T47D (cell line): Measurements from ENCODE around the gene COL23A1.
A peak's percentile ranks its signal among the peaks of the same experiment; 100 is the strongest.

Source experiments
- DNase-seq, 2 experiments: peaks; one replicate each; pipeline versions ENCODE4 v3.0.0 to v3.0.0-alpha.2; 2011 to 2012; ENCODE audit warnings: low read depth in 1 of 2, low spot score in 1 of 2
- JUND ChIP-seq: IDR thresholded peaks from 2 replicates; pipeline ENCODE4 v1.6.1; 2012; ENCODE audit warnings: low read depth
- in situ Hi-C: cut with HindIII; loops from 2 replicates; pipeline ENCODE4 v1.10.0; 2016; ENCODE audit warnings: low sequenced_read_pairs, low pct_unique_long_range_greater_than_20kb

COL23A1 gene

DNA sequence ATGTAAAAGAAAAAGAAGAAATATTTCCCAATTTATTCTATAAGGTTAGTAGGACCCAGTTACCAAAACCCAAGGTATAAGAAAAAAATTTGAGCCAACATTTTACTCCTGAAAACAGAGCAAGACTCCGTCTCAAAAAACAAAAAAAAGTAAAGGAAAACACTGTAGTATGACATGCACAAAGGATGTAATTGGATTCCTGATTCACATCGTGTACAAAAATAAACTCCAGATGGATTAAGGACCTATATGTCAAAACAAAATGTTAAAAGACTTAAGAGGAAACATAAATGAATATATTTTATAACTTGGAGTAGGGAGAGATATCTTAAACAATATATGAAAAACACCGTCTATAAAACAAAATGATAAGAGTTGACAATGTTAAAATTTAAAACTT, 371.4 kb downstream of the COL23A1 start:
- DNase-seq, result no peak
- in situ Hi-C loops, result no loop called here
- no peak for TF ChIP-seq JUND

DNA sequence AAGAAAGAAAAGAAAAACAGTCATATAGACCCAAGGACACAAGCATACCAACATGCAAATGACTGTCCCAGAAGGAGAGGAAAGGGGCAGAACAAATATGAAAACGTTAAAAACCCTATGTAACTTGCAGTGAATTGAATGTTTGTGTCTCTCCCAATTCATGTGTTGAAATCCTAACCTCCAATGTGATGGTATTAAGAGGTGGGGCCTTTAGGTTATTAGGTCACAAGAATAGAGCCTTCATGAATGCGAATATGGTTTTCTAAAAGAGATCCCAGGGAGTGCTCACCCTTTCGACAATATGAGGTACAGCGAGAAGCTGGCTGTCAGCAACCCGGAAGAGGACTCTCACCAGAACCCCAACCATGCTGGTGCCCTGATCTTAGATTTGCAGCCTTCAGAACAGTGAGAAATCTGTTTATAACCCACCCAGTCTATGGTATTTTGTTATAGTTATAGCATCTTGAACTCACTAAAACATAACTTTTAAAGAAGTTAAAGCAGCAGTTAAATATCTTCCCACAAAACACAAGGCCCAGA, 371.9 kb downstream of the COL23A1 start:
- no peak for DNase-seq
- no peak for TF ChIP-seq JUND
- in situ Hi-C loops, result no loop called here

DNA sequence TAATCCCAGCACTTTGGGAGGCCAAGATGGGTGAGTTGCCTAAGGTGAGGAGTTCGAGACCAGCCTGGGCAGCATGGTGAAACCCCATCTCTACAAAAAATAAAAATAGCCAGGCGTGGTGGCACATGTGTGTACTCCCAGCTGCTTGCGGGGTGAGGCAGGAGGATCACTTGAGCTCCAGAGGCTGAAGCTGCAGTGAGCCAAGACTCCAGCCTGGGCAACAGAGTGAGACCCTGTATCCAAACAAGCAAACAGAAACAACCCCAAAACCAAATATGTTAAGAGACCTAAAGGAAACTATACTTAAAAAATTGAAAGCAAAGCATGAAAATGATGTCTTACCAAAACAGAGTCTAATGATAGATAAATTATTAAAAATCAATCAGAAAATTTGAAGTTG, 373.4 kb downstream of the COL23A1 start:
- DNase-seq, result no peak
- no peak for TF ChIP-seq JUND
- in situ Hi-C loops, result no loop called here

DNA sequence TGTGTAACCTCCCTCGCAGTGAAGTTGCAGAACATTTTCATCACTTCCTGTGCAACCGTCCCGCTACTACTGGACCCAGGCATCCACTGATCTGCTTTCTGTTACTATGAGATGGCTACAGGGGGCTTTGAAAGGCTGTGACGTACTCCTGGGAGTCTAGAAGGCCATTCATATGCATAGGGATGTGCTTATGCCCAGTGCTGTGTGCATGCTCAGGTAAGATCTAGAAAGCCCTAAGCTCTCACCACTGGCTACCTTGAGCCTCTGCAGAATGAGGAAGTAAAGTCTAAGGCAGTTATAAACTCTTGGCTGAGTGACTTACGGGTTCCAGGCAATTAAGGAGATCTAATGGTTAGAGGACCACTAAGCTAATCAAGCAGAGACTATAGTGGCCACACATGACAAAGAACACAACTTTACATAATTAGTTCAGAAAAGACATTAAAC, 374.1 kb downstream of the COL23A1 start:
- TF ChIP-seq JUND, result no peak
- no peak for DNase-seq
- in situ Hi-C loops, result no loop called here

DNA sequence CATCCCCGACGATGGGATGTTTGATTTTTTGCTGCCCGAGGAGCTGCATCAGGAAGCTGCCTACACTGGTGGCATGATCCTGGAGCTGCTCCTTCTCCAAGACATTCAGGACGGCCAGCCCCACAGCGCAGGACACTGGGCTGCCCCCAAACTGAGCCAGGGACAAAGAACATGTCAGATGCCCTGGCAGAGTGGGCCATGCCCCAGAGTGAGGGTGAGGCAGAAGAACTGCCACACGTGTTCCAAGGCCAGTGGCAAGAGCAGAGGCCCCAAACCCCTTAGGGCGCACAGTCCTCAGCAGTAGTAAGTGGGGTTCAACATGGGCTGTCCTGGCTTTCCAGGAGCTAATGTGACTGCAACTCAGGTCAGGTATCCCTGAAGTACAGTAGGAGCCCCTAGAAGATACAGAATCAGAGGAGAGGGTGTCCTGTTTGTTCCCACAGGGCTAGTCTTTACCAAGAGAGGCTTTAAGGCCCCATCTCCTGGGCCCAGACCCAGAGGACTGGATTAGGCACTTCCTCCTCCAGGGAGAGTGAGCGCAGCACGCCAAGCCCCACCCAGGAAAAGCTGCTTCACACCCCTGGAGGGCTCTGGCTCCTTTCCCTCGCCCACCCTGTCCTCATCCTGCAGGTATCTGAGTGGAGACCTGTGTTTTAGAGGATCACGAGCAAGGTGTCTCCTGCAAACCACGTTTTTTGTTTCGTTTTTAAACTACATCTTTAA, 374.8 kb downstream of the COL23A1 start:
- no peak for DNase-seq
- TF ChIP-seq JUND, result no peak
- in situ Hi-C loops, result no loop called here

DNA sequence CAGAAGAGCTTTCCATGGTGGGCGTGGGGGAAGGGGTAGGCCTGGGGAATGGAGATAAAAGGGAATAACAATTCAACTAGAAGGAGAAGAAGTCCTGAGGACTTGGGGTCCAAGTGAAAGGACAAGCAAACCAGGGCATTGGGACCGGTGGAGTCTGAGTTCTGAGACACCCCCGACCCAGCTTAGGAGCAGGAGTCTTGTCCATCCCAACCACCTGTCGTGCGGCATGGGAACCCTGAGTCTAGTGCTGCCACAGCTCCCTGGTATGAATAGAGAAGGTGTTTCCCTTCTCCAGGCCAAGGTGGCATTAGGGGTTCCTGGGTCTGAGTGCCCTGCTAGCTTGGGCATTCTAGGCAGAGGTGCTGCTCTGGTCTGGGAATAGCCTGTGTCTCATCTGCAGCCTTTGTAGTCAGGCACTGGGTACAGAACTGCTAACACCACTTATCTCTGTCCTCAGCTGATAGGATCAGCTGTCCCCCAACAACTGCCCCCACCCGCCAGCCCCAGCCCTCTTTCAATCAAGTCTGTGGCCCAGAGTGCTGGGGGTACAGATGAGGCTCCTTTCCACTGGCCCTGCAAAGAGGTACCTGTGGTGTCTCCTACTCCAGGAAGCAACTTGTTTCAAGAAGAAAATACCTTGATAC, 375.9 kb downstream of the COL23A1 start:
- no peak for DNase-seq
- in situ Hi-C loops, result no loop called here
- no peak for TF ChIP-seq JUND

DNA sequence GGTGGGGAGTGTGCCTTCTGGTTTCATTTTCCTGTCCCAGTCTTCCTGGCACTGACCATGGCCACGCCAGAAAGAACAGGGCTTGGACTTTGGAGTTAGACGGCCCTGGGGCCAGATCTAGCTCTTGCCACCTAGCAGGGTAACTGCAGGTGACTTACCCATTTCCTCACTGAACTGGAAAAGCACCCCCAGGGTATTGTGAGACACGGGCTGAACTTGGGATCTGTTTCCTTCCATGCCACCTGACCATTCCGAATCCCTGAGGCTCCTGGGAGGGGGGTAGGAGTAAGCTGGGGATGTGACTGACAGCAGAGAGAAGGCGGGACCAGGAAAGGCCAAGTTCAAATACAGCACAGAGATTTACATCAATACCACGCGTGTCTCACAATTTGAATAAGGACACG, 376.4 kb downstream of the COL23A1 start:
- DNase-seq, result peak in 1 of 2 experiments; percentile 83
- no peak for TF ChIP-seq JUND
- in situ Hi-C loops, result no loop called here

DNA sequence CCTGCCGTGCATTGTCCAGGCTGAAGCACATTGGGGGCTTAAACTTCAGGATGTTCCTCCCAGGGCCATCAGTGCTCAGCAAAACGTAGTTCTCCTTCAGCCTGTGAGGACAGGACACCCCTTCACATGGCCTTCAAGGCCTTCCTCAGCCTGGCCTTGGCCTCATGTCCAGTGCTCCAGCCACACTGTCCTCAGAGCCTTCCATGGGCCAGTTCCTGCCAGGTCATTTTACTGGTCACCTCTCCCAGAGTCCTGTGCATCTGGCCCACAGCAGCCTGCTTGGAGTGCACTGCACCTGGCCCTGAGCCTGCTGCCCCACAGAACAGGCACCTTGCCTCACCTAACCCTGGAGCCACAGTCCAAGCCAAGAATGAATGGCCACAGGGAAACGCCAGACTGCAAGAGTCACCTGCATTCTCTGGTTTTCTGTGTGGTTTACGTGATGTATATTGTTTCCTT, 377.2 kb downstream of the COL23A1 start:
- in situ Hi-C loops, result no loop called here
- TF ChIP-seq JUND, result no peak
- peak in 1 of 2 experiments; percentile 56 for DNase-seq

DNA sequence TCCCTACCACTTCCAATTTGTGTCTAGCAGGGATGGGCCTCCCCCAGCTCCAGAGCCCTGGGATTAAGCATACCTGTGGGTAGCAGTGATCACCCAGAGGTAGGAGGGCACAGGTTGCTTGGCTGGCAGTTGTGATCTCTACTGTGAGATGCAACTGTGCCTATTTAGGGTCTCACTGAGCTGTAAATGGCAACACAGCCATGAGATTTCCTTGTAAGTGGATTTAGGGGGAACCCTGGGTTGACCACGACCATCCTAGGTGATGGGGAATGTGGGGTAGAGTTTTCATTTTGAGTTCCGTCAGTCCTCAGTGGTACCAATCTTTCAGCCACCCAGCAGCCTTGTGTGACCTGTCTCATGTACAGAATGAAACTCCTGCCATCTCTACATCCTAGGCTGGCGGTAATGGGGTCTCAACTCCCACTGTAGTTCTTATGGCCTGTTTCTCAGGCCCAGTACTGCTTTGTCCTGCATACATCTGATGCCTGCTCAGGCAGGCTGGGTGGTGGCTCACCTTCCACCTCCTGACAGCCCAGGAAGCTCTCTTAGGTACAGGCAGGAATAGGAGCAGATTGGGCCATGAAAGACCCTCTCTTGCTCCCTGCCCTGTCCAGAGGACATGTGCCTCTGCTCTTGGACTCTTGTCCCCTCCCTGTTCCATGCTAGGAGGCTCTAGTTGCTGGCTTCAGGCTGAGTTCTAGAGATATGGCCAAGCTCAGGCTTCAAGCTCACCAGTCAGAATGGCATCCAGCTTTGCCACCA, 377.8 kb downstream of the COL23A1 start:
- TF ChIP-seq JUND, result no peak
- in situ Hi-C loops, result no loop called here
- no peak for DNase-seq

DNA sequence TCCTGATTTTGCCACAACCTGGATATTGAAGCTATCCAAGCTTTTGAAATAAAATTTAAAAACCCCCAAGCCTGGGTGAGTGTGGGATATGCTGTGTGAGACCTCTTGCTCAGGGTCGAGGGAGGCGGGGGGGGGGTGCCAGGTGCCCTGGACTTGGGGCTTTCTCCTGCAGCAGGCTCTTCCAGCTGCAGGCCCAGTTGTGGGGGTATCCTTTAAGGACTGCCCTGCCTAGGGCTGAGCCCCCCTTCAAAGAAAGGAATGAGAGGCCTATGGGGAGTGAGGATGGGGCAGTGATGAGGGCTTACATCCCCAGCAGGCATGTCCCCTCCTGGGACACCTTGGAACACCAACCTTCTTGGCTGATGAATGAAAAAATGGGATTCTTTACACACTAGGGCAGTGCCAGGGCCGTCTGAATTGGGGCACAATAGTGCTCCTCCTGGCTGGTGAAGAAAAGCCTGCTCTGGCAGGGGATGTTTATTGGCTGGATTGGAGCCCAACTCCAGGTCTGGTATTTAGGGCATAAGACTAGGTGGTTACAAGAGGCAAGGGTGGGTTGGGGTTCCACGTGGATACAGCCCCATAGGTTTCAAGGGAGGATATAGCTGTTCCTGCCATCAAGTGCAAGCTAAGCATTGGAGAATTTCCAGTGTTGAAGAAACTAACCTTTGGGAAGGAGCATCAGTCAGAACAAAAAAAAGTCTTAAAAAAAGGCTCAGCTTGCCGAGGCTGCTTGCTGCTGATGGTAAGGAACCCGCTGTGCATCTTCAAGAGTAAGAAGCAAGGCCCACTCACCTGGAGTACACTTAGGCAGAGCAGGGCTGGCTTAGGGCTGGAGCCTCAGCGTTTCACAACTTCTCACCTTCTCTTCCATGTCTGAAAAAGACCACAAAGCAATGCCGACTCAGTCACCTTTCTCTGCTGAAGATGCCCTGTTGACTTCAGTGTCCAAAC, 378.8 kb downstream of the COL23A1 start:
- in situ Hi-C loops, result no loop called here
- peak in 1 of 2 experiments; percentile 29 for DNase-seq
- TF ChIP-seq JUND, result no peak

DNA sequence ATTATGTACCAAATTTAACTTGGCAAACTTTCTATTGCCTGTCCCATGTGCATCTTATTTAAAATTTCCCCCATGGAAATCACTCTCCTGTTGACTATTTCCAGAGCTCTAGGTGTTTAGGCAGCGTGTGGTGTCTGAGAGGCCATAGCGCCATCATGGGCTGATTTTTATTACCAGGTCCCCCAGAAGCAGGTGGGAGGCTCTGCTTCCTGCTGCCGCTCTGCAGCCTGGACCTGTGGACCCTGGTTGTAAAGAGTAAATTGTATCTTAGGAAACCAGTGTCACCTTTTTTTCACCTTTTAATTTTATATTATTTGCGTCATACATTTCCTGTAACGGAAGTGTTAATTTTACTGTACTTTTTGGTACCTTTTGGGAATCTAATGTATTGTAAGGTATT, 379.5 kb downstream of the COL23A1 start:
- no peak for TF ChIP-seq JUND
- no peak for DNase-seq
- in situ Hi-C loops, result no loop called here

DNA sequence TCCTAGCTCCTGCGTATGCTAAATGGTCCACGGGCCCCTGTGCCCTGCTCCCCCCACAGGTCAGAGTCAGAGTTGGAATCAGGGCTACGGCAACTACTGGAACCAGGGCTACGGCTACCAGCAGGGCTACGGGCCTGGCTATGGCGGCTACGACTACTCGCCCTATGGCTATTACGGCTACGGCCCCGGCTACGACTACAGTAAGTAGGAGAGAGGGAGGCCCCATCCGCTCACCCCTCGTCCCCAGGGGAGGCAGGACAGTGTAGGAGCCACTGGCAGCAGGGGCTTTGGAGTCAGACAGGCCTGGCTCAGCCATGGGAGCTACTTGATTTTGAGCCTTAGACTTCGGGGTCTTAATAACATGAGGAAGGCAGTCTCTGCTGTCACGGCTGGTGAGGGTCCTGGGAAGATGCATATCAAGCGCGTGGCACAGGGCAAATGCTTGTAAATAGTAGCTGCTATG, 380.1 kb downstream of the COL23A1 start:
- no peak for DNase-seq
- no peak for TF ChIP-seq JUND
- in situ Hi-C loops, result no loop called here
